ENCODE results near the gene TFDP2.
"Not testable (repeated sequence)": the region's sequence is repeated elsewhere in the genome, so short reads cannot be mapped to it uniquely, and the experiment has no call there.

The TFDP2 gene

GRCh38 chr3:142148792-142149672, at the start of gene TFDP2:
TFDP2 (minus strand) TSS chr3:142149544; CDS start chr3:142101749, 47,795 bp downstream.
- peak; percentile 71 to 81 for DNase-seq (ENCODE audit: low read depth in 2 of 2)

GRCh38 chr3:142188846-142189245, 39.5 kb upstream of the TFDP2 start:
- DNase-seq (ENCODE audit: low read depth in 2 of 2): no peak

GRCh38 chr3:142180761-142181362, 31.5 kb upstream of the TFDP2 start:
- no peak for DNase-seq (ENCODE audit: low read depth in 2 of 2)

GRCh38 chr3:142175478-142175877, 26.1 kb upstream of the TFDP2 start:
- no peak for DNase-seq (ENCODE audit: low read depth in 2 of 2)

GRCh38 chr3:142174559-142174958, 25.2 kb upstream of the TFDP2 start:
- DNase-seq (ENCODE audit: low read depth in 2 of 2): no peak

- no peak for DNase-seq (ENCODE audit: low read depth in 2 of 2)
Measured at GRCh38 chr3:142168514-142168913, 19.2 kb upstream of the TFDP2 start.

GRCh38 chr3:142165194-142165593, 15.8 kb upstream of the TFDP2 start:
- DNase-seq (ENCODE audit: low read depth in 2 of 2): no peak

- no peak for DNase-seq (ENCODE audit: low read depth in 2 of 2)
Measured at GRCh38 chr3:142159083-142159740, 9.9 kb upstream of the TFDP2 start.

GRCh38 chr3:142154186-142154585, 4.8 kb upstream of the TFDP2 start:
- DNase-seq (ENCODE audit: low read depth in 2 of 2): no peak

- DNase-seq (ENCODE audit: low read depth in 2 of 2): no peak
Measured at GRCh38 chr3:142152384-142152783, 3.0 kb upstream of the TFDP2 start.

GRCh38 chr3:142151828-142152227, 2.5 kb upstream of the TFDP2 start:
- DNase-seq (ENCODE audit: low read depth in 2 of 2): no peak

- no peak for DNase-seq (ENCODE audit: low read depth in 2 of 2)
Measured at GRCh38 chr3:142151240-142151639, 1.9 kb upstream of the TFDP2 start.

- DNase-seq (ENCODE audit: low read depth in 2 of 2): no peak
Measured at GRCh38 chr3:142150271-142150670, 927 bp upstream of the TFDP2 start.

- no peak for DNase-seq (ENCODE audit: low read depth in 2 of 2)
Measured at GRCh38 chr3:142149673-142149992, 289 bp upstream of the TFDP2 start.

- DNase-seq (ENCODE audit: low read depth in 2 of 2): no peak
Measured at GRCh38 chr3:142148044-142148791, 1.1 kb downstream of the TFDP2 start.

GRCh38 chr3:142144587-142144986, 4.8 kb downstream of the TFDP2 start:
- DNase-seq (ENCODE audit: low read depth in 2 of 2): not testable (repeated sequence)

GRCh38 chr3:142140608-142141285, 8.6 kb downstream of the TFDP2 start:
- not testable (repeated sequence) for DNase-seq (ENCODE audit: low read depth in 2 of 2)

- not testable (repeated sequence) for DNase-seq (ENCODE audit: low read depth in 2 of 2)
Measured at GRCh38 chr3:142137089-142137488, 12.3 kb downstream of the TFDP2 start.

- no peak for DNase-seq (ENCODE audit: low read depth in 2 of 2)
Measured at GRCh38 chr3:142134799-142135325, 14.5 kb downstream of the TFDP2 start.

- DNase-seq (ENCODE audit: low read depth in 2 of 2): no peak
Measured at GRCh38 chr3:142129516-142130171, 19.7 kb downstream of the TFDP2 start.
